Osteoblast (primary cell): Measurements from ENCODE around the gene NFIC. TPM values are rescaled to one million over a fixed set of nuclear protein-coding genes. Genes with fewer than 3 reads are reported as not detected.

Source experiments
- DNase-seq: peaks from one replicate; pipeline ENCODE4 v3.0.0; 2011; ENCODE audit warnings: low spot score, mixed read lengths; ENCODE audit not compliant: insufficient read length; ENCODE audit errors: missing footprints
- H2AFZ ChIP-seq: 2 replicates; pipeline ENCODE4 v1.6.0; 2011; ENCODE audit warnings: mild to moderate bottlenecking, low read length
- H3K27ac ChIP-seq: 2 replicates; pipeline ENCODE4 v1.5.1; 2011; ENCODE audit warnings: mild to moderate bottlenecking, low read depth, low read length, moderate library complexity
- H3K27me3 ChIP-seq: 2 replicates; pipeline ENCODE4 v1.6.0; 2012; ENCODE audit warnings: mild to moderate bottlenecking, control low read depth, inconsistent platforms, low read length, moderate library complexity; ENCODE audit not compliant: insufficient read depth
- H3K36me3 ChIP-seq: 2 replicates; pipeline ENCODE4 v1.5.1; 2011; ENCODE audit warnings: mild to moderate bottlenecking, low read length, control low read depth, moderate library complexity; ENCODE audit not compliant: insufficient read depth
- H3K4me1 ChIP-seq: 2 replicates; pipeline ENCODE4 v1.5.1; 2011; ENCODE audit warnings: mild to moderate bottlenecking, low read length, control low read depth, moderate library complexity; ENCODE audit not compliant: insufficient read depth
- H3K4me2 ChIP-seq: 2 replicates; pipeline ENCODE4 v1.6.0; 2011; ENCODE audit warnings: mild to moderate bottlenecking, low read length; ENCODE audit not compliant: insufficient read depth
- H3K4me3 ChIP-seq: fragments of 200-600 bp; sonication (generic); 3 replicates; pipeline ENCODE4 v1.5.1; 2012; ENCODE audit warnings: mild to moderate bottlenecking, low read length, inconsistent platforms; ENCODE audit not compliant: insufficient read depth
- H3K79me2 ChIP-seq: 2 replicates; pipeline ENCODE4 v1.6.0; 2012; ENCODE audit warnings: mild to moderate bottlenecking, low read length, control low read depth, inconsistent platforms; ENCODE audit not compliant: insufficient read depth
- H3K9me3 ChIP-seq: 2 replicates; pipeline ENCODE4 v1.5.1; 2011; ENCODE audit warnings: low read depth, low read length, control low read depth
- H4K20me1 ChIP-seq: 2 replicates; pipeline ENCODE4 v1.6.0; 2012; ENCODE audit warnings: mild to moderate bottlenecking, low read length, control low read depth; ENCODE audit not compliant: insufficient read depth
- total RNA-seq: library from RNA; depleted of rRNA; stranded (reverse); fragments of >200 nt; gene quantifications from 2 replicates; pipeline ENCODE4 v1.2.3, GENCODE V29; 2012
- TF ChIP-seq, protein P1 (sequence below): IDR thresholded peaks from 2 replicates; pipeline ENCODE4 v1.5.1; 2011; ENCODE audit warnings: mild to moderate bottlenecking, low read depth, low read length, moderate library complexity; ENCODE audit errors: extremely low read depth

Gene NFIC
- total RNA-seq, 1 donor: 61.2 TPM

GRCh38 chr19:3320354-3320670 is 46.1 kb upstream of the NFIC start:
- Histone ChIP-seq H4K20me1 (no peaks in the 10 kb centered on the region), H3K4me2 (no peak overlapping the region), H3K4me1 (peaks cover 9% of the 10 kb centered on the region), H3K79me2 (no peaks in the 10 kb centered on the region), H3K4me3 (no peak overlapping the region), H3K9me3 (no peaks in the 10 kb centered on the region), H3K36me3 (no peaks in the 10 kb centered on the region), H2AFZ (no peak overlapping the region), H3K27ac (no peak overlapping the region), H3K27me3 (peaks cover 13% of the 10 kb centered on the region)
- peak; percentile 64 for DNase-seq
- TF ChIP-seq, protein P1, sequence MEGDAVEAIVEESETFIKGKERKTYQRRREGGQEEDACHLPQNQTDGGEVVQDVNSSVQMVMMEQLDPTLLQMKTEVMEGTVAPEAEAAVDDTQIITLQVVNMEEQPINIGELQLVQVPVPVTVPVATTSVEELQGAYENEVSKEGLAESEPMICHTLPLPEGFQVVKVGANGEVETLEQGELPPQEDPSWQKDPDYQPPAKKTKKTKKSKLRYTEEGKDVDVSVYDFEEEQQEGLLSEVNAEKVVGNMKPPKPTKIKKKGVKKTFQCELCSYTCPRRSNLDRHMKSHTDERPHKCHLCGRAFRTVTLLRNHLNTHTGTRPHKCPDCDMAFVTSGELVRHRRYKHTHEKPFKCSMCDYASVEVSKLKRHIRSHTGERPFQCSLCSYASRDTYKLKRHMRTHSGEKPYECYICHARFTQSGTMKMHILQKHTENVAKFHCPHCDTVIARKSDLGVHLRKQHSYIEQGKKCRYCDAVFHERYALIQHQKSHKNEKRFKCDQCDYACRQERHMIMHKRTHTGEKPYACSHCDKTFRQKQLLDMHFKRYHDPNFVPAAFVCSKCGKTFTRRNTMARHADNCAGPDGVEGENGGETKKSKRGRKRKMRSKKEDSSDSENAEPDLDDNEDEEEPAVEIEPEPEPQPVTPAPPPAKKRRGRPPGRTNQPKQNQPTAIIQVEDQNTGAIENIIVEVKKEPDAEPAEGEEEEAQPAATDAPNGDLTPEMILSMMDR: no peak

GRCh38 chr19:3320853-3321252 is 45.5 kb upstream of the NFIC start:
- H3K79me2 ChIP-seq: no peaks in the 10 kb centered on the region
- no peaks in the 10 kb centered on the region for H3K9me3 ChIP-seq
- no peak overlapping the region for H3K4me2 ChIP-seq
- no peak for DNase-seq
- H3K4me1 ChIP-seq: peaks cover 9% of the 10 kb centered on the region
- no peaks in the 10 kb centered on the region for H3K36me3 ChIP-seq
- no peak overlapping the region for H3K27ac ChIP-seq
- H4K20me1 ChIP-seq: no peaks in the 10 kb centered on the region
- H2AFZ ChIP-seq: no peak overlapping the region
- peaks cover 13% of the 10 kb centered on the region for H3K27me3 ChIP-seq
- no peak overlapping the region for H3K4me3 ChIP-seq
- TF ChIP-seq, protein P1: no peak

- no peaks in the 10 kb centered on the region for H3K9me3 ChIP-seq
- H3K36me3 ChIP-seq: no peaks in the 10 kb centered on the region
- H3K27ac ChIP-seq: no peak overlapping the region
- TF ChIP-seq, protein P1: no peak
- H2AFZ ChIP-seq: no peak overlapping the region
- H3K27me3 ChIP-seq: peaks cover 13% of the 10 kb centered on the region
- H3K4me3 ChIP-seq: no peak overlapping the region
- no peaks in the 10 kb centered on the region for H3K79me2 ChIP-seq
- H4K20me1 ChIP-seq: no peaks in the 10 kb centered on the region
- peak; percentile 76 for DNase-seq
- H3K4me2 ChIP-seq: no peak overlapping the region
- H3K4me1 ChIP-seq: peaks cover 9% of the 10 kb centered on the region
Measured at GRCh38 chr19:3321696-3322095, 44.7 kb upstream of the NFIC start.

DNA sequence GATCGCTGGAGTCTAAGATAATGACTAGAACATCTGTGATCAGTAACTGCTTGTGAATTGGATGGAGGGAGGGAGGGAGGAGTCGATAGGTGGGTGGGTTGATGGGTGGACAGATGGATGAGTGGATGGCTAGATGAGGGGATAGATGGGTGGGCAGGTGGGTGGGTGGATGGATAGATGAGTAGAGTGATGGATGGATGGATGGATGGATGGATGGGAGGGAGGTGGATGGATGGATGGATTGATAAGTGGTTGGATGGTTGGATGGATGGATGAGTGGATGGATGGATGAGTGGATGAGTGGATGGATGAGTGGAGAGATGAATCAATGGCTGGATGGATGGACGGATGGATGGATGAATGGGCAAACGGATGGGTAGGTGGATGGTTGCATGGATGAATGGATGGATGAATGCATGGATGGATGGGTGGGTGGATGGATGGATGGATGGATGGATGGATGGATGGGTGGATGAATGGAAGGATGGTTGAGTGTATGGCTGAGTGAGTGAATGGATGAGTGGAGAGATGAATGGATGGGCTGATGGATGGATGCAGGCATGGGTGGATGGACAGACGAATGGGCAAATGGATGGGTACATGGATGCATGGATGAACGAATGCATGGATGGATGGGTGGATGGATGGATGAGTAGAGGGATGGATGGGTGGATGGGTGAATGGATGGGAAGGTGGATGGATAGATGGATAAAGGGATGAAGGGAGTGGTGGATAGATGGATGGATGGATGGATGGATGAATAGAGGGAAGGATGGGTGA is 44.0 kb upstream of the NFIC start:
- H2AFZ ChIP-seq: no peak overlapping the region
- no peaks in the 10 kb centered on the region for H3K79me2 ChIP-seq
- no peaks in the 10 kb centered on the region for H3K9me3 ChIP-seq
- no peak overlapping the region for H3K4me2 ChIP-seq
- no peak overlapping the region for H3K4me3 ChIP-seq
- DNase-seq: no peak
- H3K4me1 ChIP-seq: peaks cover 9% of the 10 kb centered on the region
- TF ChIP-seq, protein P1: no peak
- H3K27me3 ChIP-seq: peaks cover 13% of the 10 kb centered on the region
- H3K27ac ChIP-seq: no peak overlapping the region
- H3K36me3 ChIP-seq: no peaks in the 10 kb centered on the region
- no peaks in the 10 kb centered on the region for H4K20me1 ChIP-seq
